Astrocyte (in vitro differentiated cells and primary cell): ENCODE measurements around the gene PNPLA7.
A peak's percentile ranks its signal among the peaks of the same experiment; 100 is the strongest.

Experiments
- EZH2 ChIP-seq: IDR thresholded peaks from 2 replicates; pipeline ENCODE4 v1.6.1; 2012; ENCODE audit warnings: mild to moderate bottlenecking, low read length, inconsistent platforms; ENCODE audit not compliant: insufficient read depth
- TF ChIP-seq, protein P1 (sequence below): IDR thresholded peaks from 2 replicates; pipeline ENCODE4 v1.5.1; 2011; ENCODE audit warnings: low read depth, mild to moderate bottlenecking, inconsistent platforms, low read length, moderate library complexity; ENCODE audit not compliant: insufficient read depth

DNA sequence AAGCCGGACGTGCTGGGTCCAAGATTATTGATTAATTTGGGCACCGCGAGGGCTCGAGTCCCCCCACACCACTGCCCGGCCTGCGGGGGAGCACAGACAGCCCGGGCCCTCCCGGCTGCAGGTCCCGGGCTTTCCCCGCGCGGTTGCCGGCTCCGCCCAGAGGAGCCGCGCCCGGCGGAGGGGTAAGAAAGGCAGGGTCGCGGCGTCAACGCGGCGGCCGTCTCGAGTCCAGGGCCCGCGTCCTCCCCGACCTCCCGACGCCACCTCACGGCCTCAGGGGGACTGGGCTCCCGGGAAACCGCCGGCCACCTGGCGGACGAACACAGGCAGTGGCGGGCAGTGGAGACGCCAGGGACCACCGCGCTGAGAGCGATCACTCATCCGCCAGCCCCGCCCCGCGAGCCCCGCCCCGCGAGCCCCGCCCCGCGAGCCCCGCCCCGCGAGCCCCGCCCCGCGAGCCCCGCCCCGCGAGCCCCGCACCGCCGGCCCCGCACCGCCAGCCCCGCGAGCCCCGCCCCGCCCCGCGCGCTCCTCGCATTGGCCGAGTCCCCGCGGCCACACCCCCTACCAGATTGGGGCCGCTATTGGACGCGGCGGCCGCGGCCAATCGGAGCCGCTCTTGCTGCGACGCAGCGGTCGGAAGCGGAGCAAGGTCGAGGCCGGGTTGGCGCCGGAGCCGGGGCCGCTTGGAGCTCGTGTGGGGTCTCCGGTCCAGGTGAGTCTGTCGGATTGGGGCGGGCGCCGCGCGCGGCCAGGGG lies 1.2 kb upstream of the PNPLA7 start, which contains the start of gene MRPL41:
- TF ChIP-seq EZH2: no peak
- TF ChIP-seq, protein P1, sequence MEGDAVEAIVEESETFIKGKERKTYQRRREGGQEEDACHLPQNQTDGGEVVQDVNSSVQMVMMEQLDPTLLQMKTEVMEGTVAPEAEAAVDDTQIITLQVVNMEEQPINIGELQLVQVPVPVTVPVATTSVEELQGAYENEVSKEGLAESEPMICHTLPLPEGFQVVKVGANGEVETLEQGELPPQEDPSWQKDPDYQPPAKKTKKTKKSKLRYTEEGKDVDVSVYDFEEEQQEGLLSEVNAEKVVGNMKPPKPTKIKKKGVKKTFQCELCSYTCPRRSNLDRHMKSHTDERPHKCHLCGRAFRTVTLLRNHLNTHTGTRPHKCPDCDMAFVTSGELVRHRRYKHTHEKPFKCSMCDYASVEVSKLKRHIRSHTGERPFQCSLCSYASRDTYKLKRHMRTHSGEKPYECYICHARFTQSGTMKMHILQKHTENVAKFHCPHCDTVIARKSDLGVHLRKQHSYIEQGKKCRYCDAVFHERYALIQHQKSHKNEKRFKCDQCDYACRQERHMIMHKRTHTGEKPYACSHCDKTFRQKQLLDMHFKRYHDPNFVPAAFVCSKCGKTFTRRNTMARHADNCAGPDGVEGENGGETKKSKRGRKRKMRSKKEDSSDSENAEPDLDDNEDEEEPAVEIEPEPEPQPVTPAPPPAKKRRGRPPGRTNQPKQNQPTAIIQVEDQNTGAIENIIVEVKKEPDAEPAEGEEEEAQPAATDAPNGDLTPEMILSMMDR: peak; percentile 2
